NCI-H146 treated with DMSO at 0.1 percent for 48 hours (cell line): Measurements from ENCODE around the gene OR8D2.
"Not testable (repeated sequence)": the region's sequence is repeated elsewhere in the genome, so short reads cannot be mapped to it uniquely, and the experiment has no call there.

ENCODE experiments used
- DNase-seq: peaks from one replicate; lab custom pipeline; 2025; ENCODE audit not compliant: unreplicated experiment; lab: John Stamatoyannopoulos, UW

The OR8D2 gene

GRCh38 chr11:124294687-124295086 is 25.3 kb downstream of the OR8D2 start:
- no peak for DNase-seq

- DNase-seq, result no peak
These were observed 34.2 kb downstream of the OR8D2 start for GRCh38 chr11:124285610-124286344.

- DNase-seq, result no peak
These were observed 41.7 kb downstream of the OR8D2 start for GRCh38 chr11:124278261-124278660.

- DNase-seq, result no peak
These were observed 42.2 kb downstream of the OR8D2 start for GRCh38 chr11:124277804-124278203.

GRCh38 chr11:124277207-124277606 is 42.8 kb downstream of the OR8D2 start:
- DNase-seq, result no peak

- no peak for DNase-seq
These were observed 43.9 kb downstream of the OR8D2 start for GRCh38 chr11:124276081-124276480.

- DNase-seq, result no peak
These were observed 46.0 kb downstream of the OR8D2 start for GRCh38 chr11:124274000-124274399.

- DNase-seq, result not testable (repeated sequence)
These were observed 49.1 kb downstream of the OR8D2 start for GRCh38 chr11:124270886-124271285.
